Skin of body (tissue), 2 donors: Measurements from ENCODE around the gene KCNQ1. TPM values are rescaled to one million over a fixed set of nuclear protein-coding genes. Genes with fewer than 3 reads are reported as not detected.

Experiments
- DNase-seq: peaks from one replicate; lab custom pipeline; 2025; lab: John Stamatoyannopoulos, UW
- total RNA-seq: library from RNA; depleted of rRNA; stranded (reverse); fragments of >200 nt; gene quantifications from one replicate; pipeline ENCODE4 v1.2.3, GENCODE V29; 2014

Gene KCNQ1
- total RNA-seq, 1 donor from 2014 or later = 1.3 TPM

- no peak for DNase-seq
Measured at GRCh38 chr11:2423157-2424025, 21.4 kb upstream of the KCNQ1 start.

- DNase-seq = no peak
Measured at GRCh38 chr11:2424811-2425495, 19.9 kb upstream of the KCNQ1 start.

GRCh38 chr11:2425506-2425905, 19.3 kb upstream of the KCNQ1 start:
- DNase-seq = no peak

- DNase-seq = no peak
Measured at GRCh38 chr11:2426221-2426620, 18.6 kb upstream of the KCNQ1 start.

GRCh38 chr11:2426826-2427521, 17.8 kb upstream of the KCNQ1 start:
- no peak for DNase-seq

- DNase-seq = no peak
Measured at GRCh38 chr11:2427721-2428321, 17.0 kb upstream of the KCNQ1 start.

- DNase-seq = no peak
Measured at GRCh38 chr11:2428322-2428795, 16.4 kb upstream of the KCNQ1 start.

- no peak for DNase-seq
Measured at GRCh38 chr11:2431395-2431794, 13.4 kb upstream of the KCNQ1 start.

- no peak for DNase-seq
Measured at GRCh38 chr11:2432171-2432621, 12.6 kb upstream of the KCNQ1 start.

- no peak for DNase-seq
Measured at GRCh38 chr11:2432628-2433071, 12.2 kb upstream of the KCNQ1 start.

GRCh38 chr11:2433106-2433925, 11.5 kb upstream of the KCNQ1 start:
- DNase-seq = no peak

- DNase-seq = no peak
Measured at GRCh38 chr11:2434008-2434407, 10.8 kb upstream of the KCNQ1 start.

GRCh38 chr11:2434506-2435255, 10.1 kb upstream of the KCNQ1 start:
- DNase-seq = no peak

- DNase-seq = no peak
Measured at GRCh38 chr11:2435288-2436012, 9.4 kb upstream of the KCNQ1 start.

- DNase-seq = no peak
Measured at GRCh38 chr11:2436013-2436520, 8.7 kb upstream of the KCNQ1 start.

GRCh38 chr11:2436521-2437031, 8.2 kb upstream of the KCNQ1 start:
- no peak for DNase-seq

GRCh38 chr11:2437516-2437915, 7.3 kb upstream of the KCNQ1 start:
- DNase-seq = no peak

GRCh38 chr11:2439820-2440219, 5.0 kb upstream of the KCNQ1 start:
- no peak for DNase-seq

GRCh38 chr11:2440646-2441045, 4.2 kb upstream of the KCNQ1 start:
- no peak for DNase-seq
